ENCODE measurements around the gene PXDN. TPM values are rescaled to one million over a fixed set of nuclear protein-coding genes. Genes with fewer than 3 reads are reported as not detected.

PXDN gene
- total RNA-seq, 1 experiment from 2014 or later: 146 TPM

GRCh38 chr2:1670636-1671035 lies 73.7 kb downstream of the PXDN start:
- Mint-ChIP-seq H3K27me3 (ENCODE audit: low read depth) (no peaks in the 10 kb centered on the region), H3K4me3 (no peak overlapping the region), H3K4me1 (no peaks in the 10 kb centered on the region), H3K27ac (0 out of 2 replicates have a peak overlapping the region, but pooled peaks have one; percentile 6), H3K36me3 (peaks cover 58% of the 10 kb centered on the region), H3K9me3 (peaks cover 3% of the 10 kb centered on the region; the same call in 1 of the 2 replicates)
- ChIA-PET CTCF (interaction anchor here (1.6 to 5.1 kb wide), 2 partner anchors 80 to 99 kb away, joined by 4 to 17 read pairs; no protein-coding TSS in a partner anchor), POLR2A (no interaction called here)
- no peak for DNase-seq (ENCODE audit: low spot score)
- no peak for TF ChIP-seq ZNF396 (CRISPR knock-in tag; IDR thresholded peaks at IDR 0.05; ENCODE audit: borderline replicate concordance)
- TF ChIP-seq, protein P1, sequence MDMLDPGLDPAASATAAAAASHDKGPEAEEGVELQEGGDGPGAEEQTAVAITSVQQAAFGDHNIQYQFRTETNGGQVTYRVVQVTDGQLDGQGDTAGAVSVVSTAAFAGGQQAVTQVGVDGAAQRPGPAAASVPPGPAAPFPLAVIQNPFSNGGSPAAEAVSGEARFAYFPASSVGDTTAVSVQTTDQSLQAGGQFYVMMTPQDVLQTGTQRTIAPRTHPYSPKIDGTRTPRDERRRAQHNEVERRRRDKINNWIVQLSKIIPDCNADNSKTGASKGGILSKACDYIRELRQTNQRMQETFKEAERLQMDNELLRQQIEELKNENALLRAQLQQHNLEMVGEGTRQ (CRISPR knock-in tag; IDR thresholded peaks at IDR 0.05): no peak
- no peak for TF ChIP-seq NR3C1 (CRISPR knock-in tag; conservative IDR thresholded peaks at IDR 0.05; ENCODE audit: low read depth)
- TF ChIP-seq OVOL2 (CRISPR knock-in tag; IDR thresholded peaks at IDR 0.05; ENCODE audit: borderline replicate concordance): no peak
- ATAC-seq: no peak

- Mint-ChIP-seq H3K36me3 (peaks cover 58% of the 10 kb centered on the region), H3K27ac (peak overlapping the region; percentile 26; the same call in 1 of the 2 replicates), H3K27me3 (ENCODE audit: low read depth) (no peaks in the 10 kb centered on the region), H3K9me3 (peaks cover 3% of the 10 kb centered on the region; the same call in 1 of the 2 replicates), H3K4me3 (no peak overlapping the region), H3K4me1 (0 out of 2 replicates have a peak, but pooled peaks cover 4% of the 10 kb centered on the region)
- ATAC-seq (no peak), DNase-seq (ENCODE audit: low spot score) (no peak)
- POLR2A ChIA-PET: no interaction called here
- CTCF ChIA-PET: no interaction called here
- TF ChIP-seq MLX (CRISPR knock-in tag; IDR thresholded peaks at IDR 0.05) (no peak), SP1 (CRISPR knock-in tag; conservative IDR thresholded peaks at IDR 0.05) (no peak), ZNF263 (CRISPR knock-in tag; IDR thresholded peaks at IDR 0.05; ENCODE audit: low read depth) (no peak)
- TF ChIP-seq, protein P2, sequence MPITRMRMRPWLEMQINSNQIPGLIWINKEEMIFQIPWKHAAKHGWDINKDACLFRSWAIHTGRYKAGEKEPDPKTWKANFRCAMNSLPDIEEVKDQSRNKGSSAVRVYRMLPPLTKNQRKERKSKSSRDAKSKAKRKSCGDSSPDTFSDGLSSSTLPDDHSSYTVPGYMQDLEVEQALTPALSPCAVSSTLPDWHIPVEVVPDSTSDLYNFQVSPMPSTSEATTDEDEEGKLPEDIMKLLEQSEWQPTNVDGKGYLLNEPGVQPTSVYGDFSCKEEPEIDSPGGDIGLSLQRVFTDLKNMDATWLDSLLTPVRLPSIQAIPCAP (CRISPR knock-in tag; IDR thresholded peaks at IDR 0.05): no peak
- TF ChIP-seq, protein P3, sequence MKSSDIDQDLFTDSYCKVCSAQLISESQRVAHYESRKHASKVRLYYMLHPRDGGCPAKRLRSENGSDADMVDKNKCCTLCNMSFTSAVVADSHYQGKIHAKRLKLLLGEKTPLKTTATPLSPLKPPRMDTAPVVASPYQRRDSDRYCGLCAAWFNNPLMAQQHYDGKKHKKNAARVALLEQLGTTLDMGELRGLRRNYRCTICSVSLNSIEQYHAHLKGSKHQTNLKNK (CRISPR knock-in tag; IDR thresholded peaks at IDR 0.05): no peak
Observed at GRCh38 chr2:1665761-1666505, 78.4 kb downstream of the PXDN start.

DNA sequence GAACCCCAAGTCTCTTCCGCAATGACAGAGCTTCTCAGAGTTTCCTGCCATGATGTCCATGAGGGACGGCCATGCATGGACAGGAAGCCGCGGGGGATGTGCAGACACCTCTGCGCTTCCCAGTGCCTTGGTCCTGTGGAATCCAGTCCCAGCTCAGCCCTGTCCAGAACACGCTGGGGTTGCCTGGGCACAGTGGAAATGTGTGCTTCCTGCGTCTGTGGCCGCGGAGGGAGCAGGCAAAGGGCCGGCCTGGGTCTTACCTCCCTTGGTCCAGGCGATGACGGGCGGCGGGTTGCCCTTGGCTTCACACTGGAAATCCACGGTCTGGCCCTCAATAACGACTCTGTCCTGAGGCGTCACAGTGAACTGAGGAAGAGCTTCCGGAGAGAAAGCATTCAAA lies 79.6 kb downstream of the PXDN start:
- Mint-ChIP-seq H3K27me3 (ENCODE audit: low read depth) (no peaks in the 10 kb centered on the region), H3K4me3 (no peak overlapping the region), H3K36me3 (peaks cover 59% of the 10 kb centered on the region), H3K4me1 (0 out of 2 replicates have a peak, but pooled peaks cover 4% of the 10 kb centered on the region), H3K9me3 (peaks cover 3% of the 10 kb centered on the region; the same call in 1 of the 2 replicates), H3K27ac (no peak overlapping the region)
- ATAC-seq (no peak), DNase-seq (ENCODE audit: low spot score) (no peak)
- ChIA-PET CTCF (no interaction called here), POLR2A (no interaction called here)
- no peak for TF ChIP-seq MYBL2 (CRISPR knock-in tag; IDR thresholded peaks at IDR 0.05)
- no peak for TF ChIP-seq HMGA2 (CRISPR knock-in tag; IDR thresholded peaks at IDR 0.05)
- TF ChIP-seq, protein P1 (CRISPR knock-in tag; IDR thresholded peaks at IDR 0.05): no peak
- TF ChIP-seq USF1 (CRISPR knock-in tag; IDR thresholded peaks at IDR 0.05): no peak
- no peak for TF ChIP-seq E2F1 (CRISPR knock-in tag; IDR thresholded peaks at IDR 0.05)
- no peak for TF ChIP-seq NR2C2 (CRISPR knock-in tag; IDR thresholded peaks at IDR 0.05)
- no peak for TF ChIP-seq FOXJ3 (CRISPR knock-in tag; IDR thresholded peaks at IDR 0.05; ENCODE audit: borderline replicate concordance)
- TF ChIP-seq GRHL2 (CRISPR knock-in tag; IDR thresholded peaks at IDR 0.05; ENCODE audit: insufficient replicate concordance, severe bottlenecking): no peak
- TF ChIP-seq, protein P4, sequence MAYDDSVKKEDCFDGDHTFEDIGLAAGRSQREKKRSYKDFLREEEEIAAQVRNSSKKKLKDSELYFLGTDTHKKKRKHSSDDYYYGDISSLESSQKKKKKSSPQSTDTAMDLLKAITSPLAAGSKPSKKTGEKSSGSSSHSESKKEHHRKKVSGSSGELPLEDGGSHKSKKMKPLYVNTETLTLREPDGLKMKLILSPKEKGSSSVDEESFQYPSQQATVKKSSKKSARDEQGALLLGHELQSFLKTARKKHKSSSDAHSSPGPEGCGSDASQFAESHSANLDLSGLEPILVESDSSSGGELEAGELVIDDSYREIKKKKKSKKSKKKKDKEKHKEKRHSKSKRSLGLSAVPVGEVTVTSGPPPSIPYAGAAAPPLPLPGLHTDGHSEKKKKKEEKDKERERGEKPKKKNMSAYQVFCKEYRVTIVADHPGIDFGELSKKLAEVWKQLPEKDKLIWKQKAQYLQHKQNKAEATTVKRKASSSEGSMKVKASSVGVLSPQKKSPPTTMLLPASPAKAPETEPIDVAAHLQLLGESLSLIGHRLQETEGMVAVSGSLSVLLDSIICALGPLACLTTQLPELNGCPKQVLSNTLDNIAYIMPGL (CRISPR knock-in tag; IDR thresholded peaks at IDR 0.05): no peak
- TF ChIP-seq, protein P5, sequence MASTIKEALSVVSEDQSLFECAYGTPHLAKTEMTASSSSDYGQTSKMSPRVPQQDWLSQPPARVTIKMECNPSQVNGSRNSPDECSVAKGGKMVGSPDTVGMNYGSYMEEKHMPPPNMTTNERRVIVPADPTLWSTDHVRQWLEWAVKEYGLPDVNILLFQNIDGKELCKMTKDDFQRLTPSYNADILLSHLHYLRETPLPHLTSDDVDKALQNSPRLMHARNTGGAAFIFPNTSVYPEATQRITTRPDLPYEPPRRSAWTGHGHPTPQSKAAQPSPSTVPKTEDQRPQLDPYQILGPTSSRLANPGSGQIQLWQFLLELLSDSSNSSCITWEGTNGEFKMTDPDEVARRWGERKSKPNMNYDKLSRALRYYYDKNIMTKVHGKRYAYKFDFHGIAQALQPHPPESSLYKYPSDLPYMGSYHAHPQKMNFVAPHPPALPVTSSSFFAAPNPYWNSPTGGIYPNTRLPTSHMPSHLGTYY (CRISPR knock-in tag; IDR thresholded peaks at IDR 0.05): no peak
- TF ChIP-seq FOXK1 (CRISPR knock-in tag; IDR thresholded peaks at IDR 0.05): no peak
- no peak for TF ChIP-seq ZNF138 (CRISPR knock-in tag; conservative IDR thresholded peaks at IDR 0.05)
- no peak for TF ChIP-seq E2F5 (CRISPR knock-in tag; IDR thresholded peaks at IDR 0.05)
